Osteoblast (primary cell): ENCODE results near the gene CYP26B1. TPM values are rescaled to one million over a fixed set of nuclear protein-coding genes. Genes with fewer than 3 reads are reported as not detected.

ENCODE experiments used
- DNase-seq: peaks from one replicate; pipeline ENCODE4 v3.0.0; 2011; ENCODE audit warnings: low spot score, mixed read lengths; ENCODE audit not compliant: insufficient read length; ENCODE audit errors: missing footprints
- H2AFZ ChIP-seq: 2 replicates; pipeline ENCODE4 v1.6.0; 2011; ENCODE audit warnings: mild to moderate bottlenecking, low read length
- H3K27ac ChIP-seq: 2 replicates; pipeline ENCODE4 v1.5.1; 2011; ENCODE audit warnings: mild to moderate bottlenecking, low read depth, low read length, moderate library complexity
- H3K27me3 ChIP-seq: 2 replicates; pipeline ENCODE4 v1.6.0; 2012; ENCODE audit warnings: mild to moderate bottlenecking, control low read depth, inconsistent platforms, low read length, moderate library complexity; ENCODE audit not compliant: insufficient read depth
- H3K36me3 ChIP-seq: 2 replicates; pipeline ENCODE4 v1.5.1; 2011; ENCODE audit warnings: mild to moderate bottlenecking, low read length, control low read depth, moderate library complexity; ENCODE audit not compliant: insufficient read depth
- H3K4me1 ChIP-seq: 2 replicates; pipeline ENCODE4 v1.5.1; 2011; ENCODE audit warnings: mild to moderate bottlenecking, low read length, control low read depth, moderate library complexity; ENCODE audit not compliant: insufficient read depth
- H3K4me2 ChIP-seq: 2 replicates; pipeline ENCODE4 v1.6.0; 2011; ENCODE audit warnings: mild to moderate bottlenecking, low read length; ENCODE audit not compliant: insufficient read depth
- H3K4me3 ChIP-seq: fragments of 200-600 bp; sonication (generic); 3 replicates; pipeline ENCODE4 v1.5.1; 2012; ENCODE audit warnings: mild to moderate bottlenecking, low read length, inconsistent platforms; ENCODE audit not compliant: insufficient read depth
- H3K79me2 ChIP-seq: 2 replicates; pipeline ENCODE4 v1.6.0; 2012; ENCODE audit warnings: mild to moderate bottlenecking, low read length, control low read depth, inconsistent platforms; ENCODE audit not compliant: insufficient read depth
- H3K9me3 ChIP-seq: 2 replicates; pipeline ENCODE4 v1.5.1; 2011; ENCODE audit warnings: low read depth, low read length, control low read depth
- H4K20me1 ChIP-seq: 2 replicates; pipeline ENCODE4 v1.6.0; 2012; ENCODE audit warnings: mild to moderate bottlenecking, low read length, control low read depth; ENCODE audit not compliant: insufficient read depth
- CTCF ChIP-seq: IDR thresholded peaks from 2 replicates; pipeline ENCODE4 v1.5.1; 2011; ENCODE audit warnings: mild to moderate bottlenecking, low read depth, low read length, moderate library complexity; ENCODE audit errors: extremely low read depth
- total RNA-seq: library from RNA; depleted of rRNA; stranded (reverse); fragments of >200 nt; gene quantifications from 2 replicates; pipeline ENCODE4 v1.2.3, GENCODE V29; 2012

The CYP26B1 gene
- total RNA-seq, 1 donor, result under 0.01 TPM

GRCh38 chr2:72139874-72140620, 7.6 kb downstream of the CYP26B1 start:
- Histone ChIP-seq H2AFZ (no peak overlapping the region), H3K79me2 (no peaks in the 10 kb centered on the region), H3K27me3 (peaks cover 30% of the 10 kb centered on the region), H3K4me2 (no peak overlapping the region), H3K36me3 (no peaks in the 10 kb centered on the region), H3K4me3 (no peak overlapping the region), H3K9me3 (no peaks in the 10 kb centered on the region), H3K4me1 (no peaks in the 10 kb centered on the region), H3K27ac (no peak overlapping the region), H4K20me1 (no peaks in the 10 kb centered on the region)
- DNase-seq, result no peak
- TF ChIP-seq CTCF, result no peak

- Histone ChIP-seq H3K4me2 (no peak overlapping the region), H2AFZ (no peak overlapping the region), H3K4me3 (no peak overlapping the region), H3K27me3 (peaks cover 24% of the 10 kb centered on the region), H3K9me3 (no peaks in the 10 kb centered on the region), H3K79me2 (no peaks in the 10 kb centered on the region), H3K27ac (no peak overlapping the region), H4K20me1 (no peaks in the 10 kb centered on the region), H3K4me1 (no peaks in the 10 kb centered on the region), H3K36me3 (no peaks in the 10 kb centered on the region)
- TF ChIP-seq CTCF, result no peak
- DNase-seq, result no peak
Observed at GRCh38 chr2:72139471-72139873, 8.2 kb downstream of the CYP26B1 start.

- Histone ChIP-seq H3K4me2 (no peak overlapping the region), H3K27ac (no peak overlapping the region), H2AFZ (no peak overlapping the region), H3K36me3 (no peaks in the 10 kb centered on the region), H3K79me2 (no peaks in the 10 kb centered on the region), H3K9me3 (no peaks in the 10 kb centered on the region), H3K4me1 (no peaks in the 10 kb centered on the region), H4K20me1 (no peaks in the 10 kb centered on the region), H3K4me3 (no peak overlapping the region), H3K27me3 (peaks cover 20% of the 10 kb centered on the region)
- TF ChIP-seq CTCF, result no peak
- DNase-seq, result peak; percentile 87
Observed at GRCh38 chr2:72138921-72139381, 8.7 kb downstream of the CYP26B1 start.

GRCh38 chr2:72138011-72138881, 9.4 kb downstream of the CYP26B1 start:
- DNase-seq, result peak; percentile 78
- no peak overlapping the region for H3K4me3 ChIP-seq
- no peaks in the 10 kb centered on the region for H3K79me2 ChIP-seq
- peaks cover 13% of the 10 kb centered on the region for H3K27me3 ChIP-seq
- H3K4me1 ChIP-seq, result no peaks in the 10 kb centered on the region
- H4K20me1 ChIP-seq, result no peaks in the 10 kb centered on the region
- no peaks in the 10 kb centered on the region for H3K36me3 ChIP-seq
- no peaks in the 10 kb centered on the region for H3K9me3 ChIP-seq
- TF ChIP-seq CTCF, result no peak
- no peak overlapping the region for H3K27ac ChIP-seq
- no peak overlapping the region for H3K4me2 ChIP-seq
- no peak overlapping the region for H2AFZ ChIP-seq
